HG02610 (cell line): ENCODE measurements around the gene ADAMTS19.

ENCODE experiments used
- ATAC-seq: cut with Tn5 transposase; IDR thresholded peaks from one replicate; pipeline ENCODE4 v1.9.1; 2021; ENCODE audit warnings: mild to moderate bottlenecking, moderate library complexity; ENCODE audit not compliant: unreplicated experiment

ADAMTS19 gene

DNA sequence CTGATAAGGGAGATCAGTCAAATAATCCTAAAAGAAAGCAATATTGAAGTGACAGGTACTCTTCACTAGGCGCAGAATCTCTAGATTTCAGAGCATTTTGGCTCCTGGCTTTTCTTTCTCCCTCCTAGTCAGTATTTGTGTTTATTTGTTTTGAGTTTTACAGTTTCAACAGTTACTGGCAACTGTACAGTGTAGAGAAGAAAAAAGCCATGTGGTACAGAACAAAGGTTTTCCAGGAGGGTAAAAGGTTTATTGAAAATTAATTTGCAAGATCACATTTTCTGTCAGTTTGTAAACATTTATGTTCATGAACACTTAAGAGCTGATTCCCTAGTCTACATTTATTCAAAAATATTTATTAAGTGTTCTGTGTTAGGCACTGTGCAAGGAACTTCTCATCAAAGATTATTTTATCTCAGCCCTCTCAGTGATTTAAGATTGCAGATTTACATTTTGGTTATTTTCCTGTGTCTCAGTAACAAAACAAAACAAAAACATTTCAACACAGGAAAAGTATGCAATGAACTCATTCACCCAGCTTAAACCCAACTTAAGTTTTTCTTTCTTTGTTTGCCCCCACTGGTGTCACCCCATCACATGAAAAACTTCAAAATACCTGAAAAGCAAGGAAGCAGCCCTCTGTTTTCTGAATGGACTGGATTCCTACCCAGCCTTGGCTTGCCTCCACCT is 300.7 kb downstream of the ADAMTS19 start:
- ATAC-seq, result no peak

DNA sequence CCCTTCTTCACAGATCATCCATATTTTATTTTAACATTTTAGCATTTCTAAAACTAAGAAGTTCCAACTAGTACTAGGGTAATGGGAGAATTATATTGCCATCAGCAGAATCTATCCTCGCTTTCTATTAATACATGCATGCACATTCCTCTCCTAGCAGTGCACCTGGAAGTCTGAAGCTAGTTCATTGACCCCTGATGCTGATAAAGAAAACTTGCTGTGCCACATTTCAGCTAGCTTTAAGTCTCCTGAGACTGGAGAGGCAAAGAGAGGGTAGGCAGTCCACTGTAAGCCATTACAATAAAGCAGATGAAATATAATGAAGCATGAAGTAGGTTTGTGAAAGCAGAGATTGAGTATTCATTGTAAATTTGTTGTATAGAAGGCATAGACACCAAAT is 303.6 kb downstream of the ADAMTS19 start:
- ATAC-seq, result no peak

DNA sequence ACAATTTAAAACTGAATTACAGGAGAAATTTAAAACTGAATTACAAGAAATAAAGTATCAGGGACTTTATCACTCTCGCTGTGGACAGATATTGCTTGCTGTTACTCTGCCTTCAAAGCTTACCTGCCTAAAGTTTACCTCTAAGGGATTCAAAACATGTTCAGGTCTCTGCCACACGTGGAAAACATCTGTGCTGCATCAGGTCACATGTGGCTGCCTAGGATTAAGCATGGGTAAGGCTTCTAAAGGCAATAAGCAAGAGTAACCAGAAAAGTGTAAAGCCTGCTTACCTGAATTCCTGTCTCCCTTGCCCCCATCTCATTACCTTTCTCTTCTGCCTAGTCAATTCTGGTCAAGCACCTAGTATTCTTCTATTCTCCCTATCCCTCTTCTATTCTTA is 306.7 kb downstream of the ADAMTS19 start:
- ATAC-seq, result no peak

DNA sequence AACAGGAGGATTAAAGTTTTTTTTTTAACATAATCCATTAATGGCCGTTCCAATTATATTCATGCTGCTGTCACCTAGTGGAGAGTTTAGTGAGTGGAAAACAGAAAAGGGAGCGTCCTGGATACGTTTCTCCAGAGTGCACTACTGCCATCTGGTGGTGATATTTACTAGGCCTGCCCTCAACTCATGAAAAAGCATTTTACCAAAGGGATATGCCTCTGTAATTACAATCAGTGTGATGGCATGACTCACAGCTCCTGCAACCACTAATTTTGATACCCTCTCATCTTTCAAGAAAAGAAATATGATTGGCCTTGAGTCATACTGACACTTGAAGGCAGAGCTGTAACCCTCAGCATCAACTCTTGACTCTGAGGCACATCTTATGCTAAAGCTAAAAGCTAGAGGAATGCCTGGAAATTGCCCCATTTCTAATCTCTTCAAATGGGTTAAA is 307.9 kb downstream of the ADAMTS19 start:
- peak; percentile 90 for ATAC-seq

DNA sequence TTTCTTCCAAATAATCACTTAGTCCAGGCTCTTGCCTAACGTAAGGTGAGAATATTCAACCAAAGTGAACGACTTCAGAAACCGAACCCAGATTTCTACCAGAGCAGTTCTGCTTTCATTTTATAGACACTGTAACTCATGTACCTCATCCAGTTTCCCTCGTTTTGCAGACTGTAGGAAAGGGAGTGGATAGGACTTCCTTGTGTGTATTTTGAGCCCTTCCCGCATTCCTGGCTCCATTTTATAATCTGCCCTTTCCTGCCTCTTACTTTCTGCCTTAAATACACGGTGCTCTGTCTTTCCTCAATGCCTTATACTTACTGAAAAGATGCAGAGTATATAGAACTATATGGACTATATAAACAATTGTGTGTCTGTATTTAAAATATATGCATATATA is 308.6 kb downstream of the ADAMTS19 start:
- no peak for ATAC-seq

DNA sequence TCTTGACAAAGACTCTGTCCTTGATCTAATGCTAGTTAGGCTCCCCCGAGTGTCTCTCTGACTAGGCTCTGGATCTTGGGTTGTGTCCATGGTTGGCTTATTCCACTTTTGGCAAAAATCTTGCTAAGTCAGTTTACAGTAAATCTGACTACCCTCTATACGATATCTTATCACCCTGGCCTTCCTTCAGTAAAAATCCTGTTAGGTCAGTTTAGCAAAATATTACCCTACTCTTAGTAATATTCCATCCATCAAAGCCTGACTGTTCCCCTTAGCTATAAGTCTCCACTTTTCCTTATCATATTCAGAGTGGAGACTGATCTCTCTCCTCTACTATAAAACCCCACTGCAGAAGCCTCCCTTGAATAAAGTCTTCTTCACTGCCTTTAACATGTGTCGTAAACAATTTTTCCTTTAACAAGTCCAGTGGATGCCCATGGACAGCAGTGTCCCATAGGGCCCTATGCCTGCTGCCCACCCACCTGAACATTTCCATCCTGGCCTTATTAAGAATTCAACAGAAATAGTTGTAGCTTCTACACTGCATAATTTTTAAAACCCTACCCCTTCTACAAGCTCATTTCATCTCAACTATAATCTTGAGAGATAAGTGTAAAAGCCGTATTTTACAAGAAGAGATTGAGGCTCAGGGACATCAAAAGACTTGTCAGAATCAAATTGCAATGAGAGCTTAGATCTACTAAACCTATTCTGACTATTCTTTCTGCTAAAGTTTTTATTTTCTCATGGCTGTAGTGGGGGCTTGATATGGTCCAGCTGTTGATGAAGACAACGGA is 310.1 kb downstream of the ADAMTS19 start:
- ATAC-seq, result no peak

DNA sequence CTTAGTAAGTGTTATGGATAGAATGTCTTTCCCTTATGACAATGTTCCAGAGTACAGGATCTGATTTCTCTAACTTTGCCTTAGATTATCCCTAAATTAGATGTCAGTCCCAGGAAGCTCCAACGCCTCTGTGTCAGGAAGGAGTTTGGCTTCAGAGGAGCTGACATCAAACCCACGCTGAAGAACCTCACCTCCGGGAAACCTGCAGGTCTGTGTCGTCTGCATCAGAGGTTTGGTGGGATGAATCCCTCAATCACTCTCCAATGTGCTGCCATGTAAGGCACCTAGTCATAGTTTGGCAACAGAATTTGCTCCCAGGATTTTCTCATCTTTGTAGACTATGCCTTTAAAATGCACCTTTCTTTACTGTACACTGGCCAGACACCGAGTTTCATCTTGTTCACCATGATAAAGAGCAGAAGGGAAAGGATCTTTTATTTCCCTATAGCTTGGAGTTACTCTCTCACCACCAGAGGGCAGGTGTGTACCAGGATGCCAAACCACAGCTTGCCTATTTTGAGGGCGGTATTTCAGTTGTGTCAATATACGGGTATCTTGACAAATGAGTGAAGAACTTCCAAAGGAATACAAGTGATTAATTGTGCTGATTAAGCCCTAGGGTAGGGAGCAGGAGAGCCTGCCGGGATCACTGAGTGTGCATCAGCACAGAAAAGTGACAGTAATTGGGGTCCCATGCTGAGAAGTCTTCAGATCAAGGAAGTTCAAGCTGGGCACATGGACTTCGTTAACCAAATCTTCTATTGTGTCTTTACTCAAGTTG is 311.1 kb downstream of the ADAMTS19 start:
- ATAC-seq, result peak; percentile 71

DNA sequence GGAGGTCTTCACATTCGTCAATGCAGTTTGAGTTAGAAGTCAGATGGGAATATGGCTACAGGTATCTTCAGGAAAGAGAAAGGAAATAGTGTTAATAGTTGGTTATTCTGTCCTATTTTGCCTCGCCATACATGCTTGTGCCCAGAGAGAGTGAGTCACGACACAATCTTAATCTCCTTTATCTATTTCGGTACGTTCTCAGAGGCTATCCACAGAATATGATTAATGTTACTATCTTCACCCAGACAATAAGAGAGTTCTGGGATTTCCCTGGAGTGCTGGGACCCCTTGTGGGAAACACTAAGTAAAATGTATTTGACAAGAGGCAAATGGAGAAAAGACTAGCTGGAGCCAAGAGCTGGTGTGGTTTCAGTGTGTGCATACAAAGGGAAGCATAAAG is 313.3 kb downstream of the ADAMTS19 start:
- no peak for ATAC-seq

DNA sequence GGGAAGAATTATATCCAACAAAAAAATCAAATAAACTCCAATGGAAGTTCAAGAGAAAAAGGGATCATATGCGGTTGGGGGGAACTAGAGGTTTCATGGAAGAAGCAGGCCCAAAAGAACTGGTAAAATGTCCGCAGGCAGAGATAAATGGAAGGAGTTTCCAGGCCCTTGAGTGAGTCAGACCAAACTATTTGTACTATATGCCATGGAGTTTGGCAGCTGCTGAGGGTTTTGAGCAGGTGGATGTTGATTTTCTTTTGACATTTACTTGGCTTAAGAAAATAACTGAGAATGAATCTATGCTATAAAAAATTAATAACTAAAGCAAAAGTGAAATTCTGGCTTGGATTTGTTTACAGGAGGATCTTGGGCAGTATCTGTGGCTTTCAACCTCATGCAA is 321.5 kb downstream of the ADAMTS19 start:
- no peak for ATAC-seq
